A204.1 (cell line): ENCODE results near the gene PIM3.

Experiments used
- FAIRE-seq: peaks from 2 replicates; lab custom pipeline; 2012; peaks lifted over from hg19 to GRCh38; lab: Jason Lieb, UNC

Gene PIM3

GRCh38 chr22:49956418-49956770 is 4.2 kb upstream of the PIM3 start:
- no peak for FAIRE-seq

- FAIRE-seq = no peak
These were observed 3.4 kb upstream of the PIM3 start for GRCh38 chr22:49956914-49957825.

- FAIRE-seq = no peak
These were observed 2.7 kb upstream of the PIM3 start for GRCh38 chr22:49957826-49958365.

DNA sequence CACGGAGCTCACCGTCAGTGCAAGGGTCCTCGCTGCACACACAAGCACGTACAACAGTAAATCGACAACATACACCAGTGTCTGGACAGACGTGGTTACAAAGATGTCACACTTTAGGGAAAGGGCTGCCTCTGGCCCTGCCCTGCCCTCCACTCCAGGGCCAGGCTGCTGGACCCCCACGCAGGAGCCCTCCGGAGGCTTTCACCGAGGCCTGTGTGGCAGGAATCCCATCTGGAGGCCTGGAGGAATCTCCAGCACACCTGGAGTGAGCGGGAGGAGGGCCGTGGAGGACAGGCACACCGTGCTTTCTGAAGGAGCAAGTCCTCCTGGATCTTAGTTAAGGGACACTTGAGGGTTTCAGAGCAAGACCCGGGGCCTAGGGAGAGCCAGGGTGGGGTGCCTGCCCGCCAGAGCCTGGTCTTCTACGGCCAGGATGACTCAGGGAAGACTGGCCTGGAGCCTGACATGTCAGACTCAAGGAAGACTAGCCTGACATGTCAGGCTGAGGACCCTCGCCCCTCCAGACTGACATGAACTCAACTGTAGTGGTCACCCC is 2.1 kb upstream of the PIM3 start:
- FAIRE-seq = no peak

GRCh38 chr22:49958931-49959781 is 1.4 kb upstream of the PIM3 start:
- FAIRE-seq = no peak

DNA sequence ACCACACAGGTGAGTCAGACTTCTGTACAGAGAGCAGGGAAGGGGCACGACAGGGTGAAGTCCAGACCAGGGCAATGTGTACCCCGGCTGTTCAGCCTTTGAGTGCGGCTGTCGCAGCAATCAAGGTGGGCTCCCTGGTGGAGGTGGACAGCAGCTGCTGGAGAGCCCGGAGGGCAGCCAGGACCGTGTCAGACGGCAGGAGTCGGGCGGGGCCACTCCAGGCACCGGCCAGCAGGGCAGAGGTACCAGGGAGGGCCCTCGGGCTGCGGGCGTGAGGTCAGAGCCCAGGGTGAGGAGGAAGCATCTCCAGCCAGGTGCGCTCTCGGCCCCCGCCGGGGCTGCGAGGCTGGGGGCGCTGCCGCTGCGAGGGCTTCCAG is 802 bp upstream of the PIM3 start:
- FAIRE-seq = no peak

GRCh38 chr22:49961005-49961600 is 531 bp downstream of the PIM3 start:
- FAIRE-seq = no peak

DNA sequence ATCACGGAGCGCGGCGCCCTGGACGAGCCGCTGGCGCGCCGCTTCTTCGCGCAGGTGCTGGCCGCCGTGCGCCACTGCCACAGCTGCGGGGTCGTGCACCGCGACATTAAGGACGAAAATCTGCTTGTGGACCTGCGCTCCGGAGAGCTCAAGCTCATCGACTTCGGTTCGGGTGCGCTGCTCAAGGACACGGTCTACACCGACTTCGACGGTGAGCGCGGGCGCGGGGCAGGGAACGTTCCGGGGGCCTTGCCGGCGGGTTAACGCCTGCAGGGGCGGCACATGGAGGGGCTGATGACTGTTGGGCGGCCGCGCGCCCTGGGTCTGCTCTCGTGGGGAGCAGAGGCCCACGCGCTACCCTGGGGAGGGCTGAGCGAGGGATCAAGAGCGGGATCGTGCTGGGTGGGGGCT is 1.0 kb downstream of the PIM3 start:
- no peak for FAIRE-seq

GRCh38 chr22:49962012-49962750 is 1.6 kb downstream of the PIM3 start:
- FAIRE-seq = no peak

DNA sequence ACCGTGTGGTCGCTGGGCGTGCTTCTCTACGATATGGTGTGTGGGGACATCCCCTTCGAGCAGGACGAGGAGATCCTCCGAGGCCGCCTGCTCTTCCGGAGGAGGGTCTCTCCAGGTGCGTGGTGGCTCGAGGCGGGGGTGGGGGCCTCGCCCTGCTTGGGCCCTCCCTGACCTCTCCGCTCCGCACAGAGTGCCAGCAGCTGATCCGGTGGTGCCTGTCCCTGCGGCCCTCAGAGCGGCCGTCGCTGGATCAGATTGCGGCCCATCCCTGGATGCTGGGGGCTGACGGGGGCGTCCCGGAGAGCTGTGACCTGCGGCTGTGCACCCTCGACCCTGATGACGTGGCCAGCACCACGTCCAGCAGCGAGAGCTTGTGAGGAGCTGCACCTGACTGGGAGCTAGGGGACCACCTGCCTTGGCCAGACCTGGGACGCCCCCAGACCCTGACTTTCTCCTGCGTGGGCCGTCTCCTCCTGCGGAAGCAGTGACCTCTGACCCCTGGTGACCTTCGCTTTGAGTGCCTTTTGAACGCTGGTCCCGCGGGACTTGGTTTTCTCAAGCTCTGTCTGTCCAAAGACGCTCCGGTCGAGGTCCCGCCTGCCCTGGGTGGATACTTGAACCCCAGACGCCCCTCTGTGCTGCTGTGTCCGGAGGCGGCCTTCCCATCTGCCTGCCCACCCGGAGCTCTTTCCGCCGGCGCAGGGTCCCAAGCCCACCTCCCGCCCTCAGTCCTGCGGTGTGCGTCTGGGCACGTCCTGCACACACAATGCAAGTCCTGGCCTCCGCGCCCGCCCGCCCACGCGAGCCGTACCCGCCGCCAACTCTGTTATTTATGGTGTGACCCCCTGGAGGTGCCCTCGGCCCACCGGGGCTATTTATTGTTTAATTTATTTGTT is 2.4 kb downstream of the PIM3 start:
- FAIRE-seq = no peak

DNA sequence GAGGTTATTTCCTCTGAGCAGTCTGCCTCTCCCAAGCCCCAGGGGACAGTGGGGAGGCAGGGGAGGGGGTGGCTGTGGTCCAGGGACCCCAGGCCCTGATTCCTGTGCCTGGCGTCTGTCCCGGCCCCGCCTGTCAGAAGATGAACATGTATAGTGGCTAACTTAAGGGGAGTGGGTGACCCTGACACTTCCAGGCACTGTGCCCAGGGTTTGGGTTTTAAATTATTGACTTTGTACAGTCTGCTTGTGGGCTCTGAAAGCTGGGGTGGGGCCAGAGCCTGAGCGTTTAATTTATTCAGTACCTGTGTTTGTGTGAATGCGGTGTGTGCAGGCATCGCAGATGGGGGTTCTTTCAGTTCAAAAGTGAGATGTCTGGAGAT is 3.1 kb downstream of the PIM3 start:
- FAIRE-seq = no peak

GRCh38 chr22:49964136-49965090 is 3.8 kb downstream of the PIM3 start:
- FAIRE-seq = no peak

- FAIRE-seq = no peak
These were observed 4.8 kb downstream of the PIM3 start for GRCh38 chr22:49965091-49966040.

DNA sequence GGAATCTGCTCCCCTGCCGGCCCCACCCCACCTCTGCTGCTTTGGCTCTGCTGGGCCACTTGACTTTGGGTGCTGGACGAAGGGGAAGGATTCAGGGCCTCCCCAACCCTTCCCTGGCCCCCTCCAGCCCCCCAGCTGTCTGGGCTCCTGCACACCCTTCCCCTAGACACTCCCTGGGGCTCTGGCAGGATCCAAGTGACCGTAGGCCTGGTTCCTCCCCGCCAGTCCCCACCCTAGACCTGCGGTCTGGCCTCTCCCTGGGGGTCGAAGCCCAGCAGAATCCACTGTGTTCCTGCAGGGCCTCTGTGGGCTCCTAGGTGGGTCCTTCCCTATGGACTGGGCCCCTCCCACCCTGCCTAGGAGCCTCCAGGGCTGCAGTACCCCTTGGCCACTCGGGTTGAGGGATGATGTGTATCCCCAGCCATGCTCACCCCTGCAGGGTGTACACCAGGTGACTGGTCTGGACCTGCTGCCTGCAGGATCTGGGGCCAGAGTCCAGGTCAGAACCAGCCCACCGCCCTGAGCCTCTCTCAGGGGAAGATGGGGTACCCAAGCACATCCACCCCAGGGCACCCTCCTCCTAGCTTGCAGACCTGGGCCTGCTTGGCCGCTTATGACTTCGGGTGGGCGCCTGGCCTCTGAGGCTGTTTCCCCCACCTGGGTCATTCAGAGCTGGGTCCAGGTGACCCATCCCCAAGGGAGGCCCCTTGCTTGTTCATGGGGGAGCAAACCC is 5.6 kb downstream of the PIM3 start:
- no peak for FAIRE-seq

DNA sequence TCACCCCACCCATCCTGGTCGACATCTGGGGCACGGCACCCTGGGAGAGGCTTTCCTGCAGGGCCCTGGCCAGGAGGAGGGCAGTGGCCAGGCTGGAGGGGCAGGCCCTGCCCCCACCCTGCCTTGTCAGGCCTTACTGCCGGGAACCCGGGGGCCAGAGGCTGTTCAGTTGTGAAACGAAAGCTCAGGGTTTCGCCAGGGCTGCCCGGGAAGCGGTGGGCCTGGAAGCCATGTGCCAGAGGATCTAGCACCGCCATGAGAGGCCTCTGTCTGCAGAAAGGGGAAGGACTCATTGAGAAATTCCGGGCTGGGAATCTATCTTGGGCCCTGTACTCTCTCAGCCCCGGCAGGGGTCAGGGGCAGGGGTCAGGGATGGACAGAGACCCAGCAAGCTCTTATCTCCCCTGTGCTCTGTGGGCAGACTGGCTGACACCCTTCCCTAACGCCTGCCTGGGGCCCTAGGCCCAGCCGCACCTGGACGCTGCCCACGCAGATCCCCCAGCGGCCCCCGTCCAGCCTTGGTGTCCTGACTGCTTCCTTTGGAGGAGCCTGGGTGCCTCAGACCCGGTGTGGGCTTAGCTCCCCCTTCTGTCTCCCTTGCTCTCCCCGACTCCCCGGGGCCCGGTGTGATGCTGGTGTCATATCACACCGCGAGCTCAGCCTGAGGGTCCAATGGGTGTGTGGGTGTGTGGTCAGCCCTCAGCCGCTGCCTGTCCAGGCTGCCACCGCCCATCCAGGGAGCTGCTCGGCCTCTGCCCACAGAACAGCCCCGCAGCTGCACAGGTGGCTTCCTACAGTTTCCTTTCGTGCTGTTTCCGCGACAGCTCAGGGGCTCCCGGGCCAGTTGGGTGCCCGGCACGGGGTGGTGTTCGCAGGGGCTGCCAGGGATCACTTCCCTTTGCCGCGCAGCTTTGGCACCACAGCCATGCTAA is 6.5 kb downstream of the PIM3 start:
- FAIRE-seq = no peak

- no peak for FAIRE-seq
These were observed 7.2 kb downstream of the PIM3 start for GRCh38 chr22:49967706-49968208.
